A172 (cell line): ENCODE results near the gene IQSEC1. TPM values are rescaled to one million over a fixed set of nuclear protein-coding genes. Genes with fewer than 3 reads are reported as not detected.

ENCODE experiments used
- DNase-seq: peaks from one replicate; pipeline ENCODE4 v3.0.0-alpha.2; 2015; ENCODE audit warnings: low spot score
- total RNA-seq: library from RNA; depleted of rRNA; stranded (reverse); fragments of >200 nt; shearing (Covaris generic); gene quantifications from 2 replicates; pipeline ENCODE4 v1.2.3, GENCODE V29; 2014

Gene IQSEC1
- total RNA-seq, 1 experiment from 2014 or later = 25.8 TPM

DNA sequence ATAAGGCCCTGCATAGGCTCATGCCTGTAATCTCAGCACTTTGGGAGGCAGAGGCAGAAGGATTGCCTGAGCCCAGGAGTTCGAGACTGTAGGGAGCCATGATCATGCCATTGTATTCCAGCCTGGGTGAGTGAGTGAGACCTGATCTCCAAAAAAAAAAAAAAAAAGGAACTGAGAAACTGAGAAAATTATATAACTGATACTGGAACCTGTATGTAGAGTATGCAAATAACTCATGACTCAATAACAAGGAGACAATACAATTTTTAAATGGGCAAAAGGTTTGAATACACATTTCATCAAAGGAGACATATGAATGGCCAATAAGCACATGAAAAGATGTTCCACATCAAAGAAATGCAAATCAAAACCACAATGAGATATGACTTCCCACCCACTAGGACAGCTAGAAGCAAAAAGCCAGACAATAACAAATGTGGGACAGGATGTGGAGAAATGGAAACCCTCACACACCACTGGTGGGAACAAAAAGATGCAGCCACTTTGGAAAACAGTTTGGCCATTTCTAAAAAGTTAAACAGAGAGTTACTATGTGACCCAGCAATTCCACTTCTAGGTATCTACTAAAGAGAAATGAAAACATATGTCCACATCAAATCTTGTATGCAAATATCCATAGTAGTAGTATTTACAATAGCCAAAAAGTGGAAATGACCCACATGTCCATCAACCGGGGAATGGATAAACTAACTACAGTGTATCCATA, 70.7 kb downstream of the IQSEC1 start:
- no peak for DNase-seq

- DNase-seq = peak; percentile 86
Measured at GRCh38 chr3:12999147-13000140, 73.8 kb downstream of the IQSEC1 start.

- no peak for DNase-seq
Measured at GRCh38 chr3:12998648-12999047, 74.6 kb downstream of the IQSEC1 start.

- DNase-seq = no peak
Measured at GRCh38 chr3:12997387-12997786, 75.8 kb downstream of the IQSEC1 start.

GRCh38 chr3:12996181-12996506, 77.1 kb downstream of the IQSEC1 start:
- DNase-seq = no peak

DNA sequence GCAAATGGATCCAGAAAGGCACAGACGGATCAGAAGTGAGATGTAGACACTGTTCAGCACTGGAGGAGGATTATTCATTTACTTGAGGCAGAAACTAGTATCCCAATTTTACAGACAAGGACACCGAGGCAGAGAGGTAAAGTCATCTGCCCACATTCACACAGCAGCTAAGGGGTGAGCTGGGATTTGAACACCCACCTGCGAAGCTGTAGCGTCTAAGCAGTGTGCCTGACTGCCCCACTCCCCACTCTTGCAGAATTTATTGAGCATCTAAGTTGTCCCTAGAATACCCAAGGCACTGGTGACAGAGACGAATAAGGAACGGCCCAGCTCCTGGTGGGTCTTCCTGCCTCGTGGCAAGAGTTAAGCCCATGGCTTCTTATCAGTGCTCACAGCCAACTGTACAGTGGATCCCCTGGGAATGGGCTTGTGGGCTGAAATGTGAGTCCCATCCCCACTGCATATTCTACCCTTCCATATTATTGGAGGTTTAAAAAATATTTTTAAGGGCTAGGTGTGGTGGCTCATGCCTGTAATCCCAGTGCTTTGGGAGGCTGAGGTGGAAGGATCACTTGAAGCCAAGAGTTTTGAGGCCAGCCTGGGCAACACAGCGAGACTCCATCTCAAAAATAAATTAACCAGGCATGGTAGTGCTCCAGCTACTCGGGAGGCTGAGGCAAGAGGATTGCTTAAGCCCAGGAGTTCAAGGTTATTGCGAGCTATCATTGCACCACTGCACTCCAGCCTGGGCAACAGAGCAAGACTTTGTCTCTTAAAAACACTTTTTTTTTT, 77.6 kb downstream of the IQSEC1 start:
- DNase-seq = no peak

- no peak for DNase-seq
Measured at GRCh38 chr3:12994607-12995388, 78.4 kb downstream of the IQSEC1 start.

- DNase-seq = no peak
Measured at GRCh38 chr3:12994357-12994606, 78.9 kb downstream of the IQSEC1 start.

GRCh38 chr3:12993517-12994356, 79.5 kb downstream of the IQSEC1 start:
- no peak for DNase-seq

GRCh38 chr3:12992629-12993516, 80.4 kb downstream of the IQSEC1 start:
- no peak for DNase-seq

GRCh38 chr3:12991861-12992281, 81.4 kb downstream of the IQSEC1 start:
- DNase-seq = no peak

DNA sequence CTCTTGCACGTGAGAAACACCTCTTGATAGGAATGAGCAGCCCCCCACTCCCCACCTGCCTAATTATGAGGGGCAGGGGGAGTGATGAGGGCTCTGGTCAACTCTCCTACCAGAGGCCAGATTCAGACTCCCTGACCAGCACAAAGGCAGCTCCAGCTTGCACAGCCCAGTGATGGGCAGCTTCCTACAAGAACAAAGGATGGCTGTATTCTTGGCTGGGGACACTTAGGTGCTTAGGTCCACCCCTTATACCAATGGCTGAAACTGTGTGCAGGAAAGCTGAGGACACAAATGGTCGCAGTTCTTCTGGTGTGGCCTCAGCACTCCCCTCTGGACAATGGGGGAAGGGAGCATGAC, 81.8 kb downstream of the IQSEC1 start:
- DNase-seq = no peak

DNA sequence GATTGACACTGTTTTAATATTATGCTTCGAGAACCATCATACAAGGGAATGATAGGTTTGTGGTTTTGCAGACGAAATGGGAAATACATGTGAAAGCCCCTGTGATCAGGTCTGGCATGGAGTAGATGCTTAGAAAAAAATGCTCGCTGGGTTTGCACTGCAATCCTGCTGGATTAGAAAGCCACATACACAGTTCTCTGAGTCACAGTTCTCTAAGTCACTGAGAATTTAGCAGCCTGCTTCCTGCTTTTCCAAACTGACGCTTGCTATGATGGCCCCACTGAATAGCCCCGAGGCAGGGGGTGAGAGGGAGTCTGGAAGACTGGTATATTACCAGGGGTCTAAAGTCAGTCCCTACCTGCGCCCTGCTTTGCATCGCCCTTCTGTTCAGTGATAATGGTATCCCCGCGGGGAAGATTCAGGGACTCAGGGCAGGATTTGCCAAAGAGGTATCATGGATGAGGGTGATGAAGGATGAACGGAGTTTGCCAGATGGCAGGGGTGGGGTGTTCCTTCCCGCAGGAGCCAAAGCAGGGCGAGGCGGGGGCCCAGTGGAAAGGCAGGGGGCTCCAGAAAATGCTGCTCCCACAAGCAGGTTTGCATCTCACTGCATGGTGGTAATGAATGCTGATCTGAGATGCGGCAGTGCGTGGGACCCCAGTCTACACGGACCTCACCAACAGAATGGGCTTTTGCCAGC, 82.3 kb downstream of the IQSEC1 start:
- DNase-seq = peak; percentile 82

DNA sequence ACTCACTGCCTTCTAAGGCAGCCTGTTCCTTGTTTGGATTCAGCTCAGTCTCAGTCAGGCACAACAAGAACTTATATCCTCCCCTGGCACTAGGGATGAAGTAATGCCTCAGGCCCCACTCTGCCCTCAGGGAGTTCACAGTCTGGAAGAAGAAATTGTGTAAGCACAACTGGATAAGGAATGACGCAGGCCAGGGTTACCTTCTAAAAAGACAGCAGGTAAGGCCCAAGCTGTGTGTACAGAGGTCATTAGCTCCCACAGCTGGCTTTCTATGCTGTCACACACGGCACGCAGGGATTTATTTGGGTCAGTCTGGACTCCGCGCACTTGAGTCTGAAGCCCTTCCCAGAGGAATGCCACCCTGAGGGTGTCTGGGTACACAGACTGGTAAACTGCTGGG, 82.9 kb downstream of the IQSEC1 start:
- no peak for DNase-seq

- DNase-seq = no peak
Measured at GRCh38 chr3:12988728-12989454, 84.3 kb downstream of the IQSEC1 start.

DNA sequence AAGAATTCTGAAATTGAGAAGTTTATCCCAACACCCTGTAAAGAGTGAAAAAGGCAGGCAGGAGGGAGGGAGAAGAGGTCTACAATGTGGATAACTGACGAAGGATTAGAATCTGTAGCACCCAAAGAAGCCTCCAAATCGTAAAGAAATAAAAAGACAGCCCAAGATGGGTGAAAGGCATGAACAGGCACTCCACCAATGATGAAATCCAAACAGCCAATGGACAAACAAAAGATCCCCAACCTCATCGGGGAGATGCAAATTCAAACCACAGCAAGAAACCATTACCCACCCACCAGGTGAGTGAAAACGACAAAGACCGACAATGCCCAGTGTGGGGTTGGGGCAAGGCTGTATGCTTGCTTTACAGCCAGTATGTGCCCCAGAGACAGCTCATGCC, 85.6 kb downstream of the IQSEC1 start:
- no peak for DNase-seq

DNA sequence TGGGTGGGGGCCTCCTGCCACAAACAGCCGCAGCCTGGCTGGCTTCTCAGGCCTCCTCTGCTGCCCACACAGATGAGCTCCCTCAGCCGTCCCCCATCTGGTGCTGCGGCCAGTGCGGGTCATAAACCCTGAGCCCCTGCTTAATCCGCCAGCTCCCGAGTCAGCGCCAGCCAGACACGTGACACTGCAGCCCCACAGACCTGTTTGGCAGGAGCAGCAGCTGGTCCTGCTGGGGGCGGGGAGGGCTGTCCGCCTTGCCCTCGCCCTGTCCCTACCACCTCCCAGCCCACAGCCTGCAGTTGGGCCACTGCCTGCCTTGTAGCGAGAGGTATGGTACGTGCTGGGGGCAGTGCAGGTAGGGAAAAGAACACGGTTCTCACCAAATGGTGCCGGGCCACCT, 86.2 kb downstream of the IQSEC1 start:
- DNase-seq = no peak

DNA sequence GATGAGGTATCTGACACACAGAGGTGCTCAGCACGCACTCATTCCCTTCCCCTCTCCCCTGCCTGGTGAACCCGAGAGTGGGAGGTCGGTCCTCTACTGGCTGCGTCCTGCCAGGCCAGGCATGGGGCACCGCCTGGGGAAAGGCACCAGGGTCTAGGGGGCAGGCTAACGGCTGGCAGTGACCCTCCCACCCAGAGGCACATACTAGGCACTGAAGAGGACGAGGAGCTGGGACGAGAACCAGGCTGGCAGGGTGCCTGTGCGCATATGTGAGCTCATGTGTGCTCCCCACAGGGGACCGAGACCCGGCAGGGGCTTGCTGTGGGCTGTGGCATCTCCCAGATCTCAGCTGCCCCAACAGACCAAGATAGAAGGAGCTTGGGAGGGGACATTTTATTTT, 86.7 kb downstream of the IQSEC1 start:
- DNase-seq = no peak

DNA sequence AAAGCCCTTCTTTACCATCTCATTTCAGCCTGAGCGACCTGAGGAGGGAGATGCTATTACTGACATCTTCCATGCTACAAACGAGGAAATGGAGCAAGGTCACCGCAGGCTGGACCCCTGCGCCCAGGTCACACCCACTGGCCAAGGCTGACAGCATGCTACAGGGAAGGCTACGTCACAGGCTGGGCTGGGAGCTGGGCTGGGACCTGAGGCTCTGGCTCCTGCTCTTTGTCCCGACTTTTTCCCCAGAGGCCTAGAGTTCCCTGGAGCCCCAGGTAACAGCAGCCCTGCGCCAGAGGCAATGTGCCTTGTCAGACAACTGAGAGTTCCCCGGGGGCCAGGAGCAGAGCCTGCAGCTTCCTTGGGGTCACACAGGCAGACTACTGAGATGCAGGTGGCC, 87.2 kb downstream of the IQSEC1 start:
- no peak for DNase-seq
